Neural progenitor cell (in vitro differentiated cells): ENCODE data around the gene WDR76.

Source experiments
- CTCF ChIP-seq: fragments of 200-600 bp; sonication (generic); IDR thresholded peaks from 2 replicates; pipeline ENCODE4 v1.5.1; 2017; ENCODE audit warnings: antibody characterized with exemption, mild to moderate bottlenecking
- EZH2 ChIP-seq: fragments of 200-600 bp; sonication (generic); IDR thresholded peaks from 2 replicates; pipeline ENCODE4 v1.6.1; 2017; ENCODE audit warnings: antibody characterized with exemption, mild to moderate bottlenecking, moderate library complexity
- EZH2phosphoT487 ChIP-seq: fragments of 200-600 bp; sonication (generic); IDR thresholded peaks from 2 replicates; pipeline ENCODE4 v1.6.1; 2017; ENCODE audit warnings: antibody characterized with exemption

DNA sequence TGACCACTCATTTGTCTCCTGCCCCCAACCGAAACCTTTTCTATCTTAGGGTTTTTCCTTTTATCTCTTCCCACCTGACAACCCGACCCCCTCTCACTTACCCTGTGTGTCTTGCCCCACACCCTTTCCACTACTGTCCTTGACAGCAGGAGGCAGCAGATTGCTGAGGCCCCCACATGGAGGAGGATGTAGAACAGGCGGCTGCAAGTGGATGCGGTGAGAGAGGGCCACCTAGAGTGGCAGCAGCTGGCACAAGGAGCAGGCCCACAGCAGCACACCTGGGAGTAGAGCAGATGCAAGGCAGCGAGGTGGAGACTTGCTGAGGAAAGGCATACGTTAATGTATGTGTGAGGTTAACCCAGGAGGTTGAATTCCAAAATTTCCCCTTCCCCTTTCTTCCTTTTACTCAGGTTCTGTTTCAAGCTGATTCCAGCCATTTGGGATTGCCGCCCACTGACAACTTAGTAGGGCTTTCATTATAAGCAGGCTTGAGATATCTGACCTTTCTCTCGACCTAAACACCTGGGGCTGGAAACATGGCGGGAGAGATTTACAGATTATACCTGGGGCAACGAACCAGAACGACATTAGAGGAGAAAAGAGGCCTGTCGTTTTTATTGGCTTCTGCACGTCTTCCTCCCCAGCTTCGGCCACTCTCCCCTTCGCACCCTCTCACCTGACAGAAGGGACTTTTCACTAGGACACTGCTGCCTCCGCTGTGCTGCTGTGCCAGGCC, 27.4 kb upstream of the WDR76 start:
- TF ChIP-seq CTCF (no peak), EZH2 (no peak), EZH2phosphoT487 (no peak)
